OCI-M2 (cell line): ENCODE results near the gene KLK2.
"Not testable (repeated sequence)": the region's sequence is repeated elsewhere in the genome, so short reads cannot be mapped to it uniquely, and the experiment has no call there.

ENCODE experiments used
- DNase-seq: peaks from one replicate; lab custom pipeline; 2025; ENCODE audit not compliant: unreplicated experiment; lab: John Stamatoyannopoulos, UW

The KLK2 gene

GRCh38 chr19:50891253-50891625 lies 18.0 kb downstream of the KLK2 start:
- DNase-seq = no peak

DNA sequence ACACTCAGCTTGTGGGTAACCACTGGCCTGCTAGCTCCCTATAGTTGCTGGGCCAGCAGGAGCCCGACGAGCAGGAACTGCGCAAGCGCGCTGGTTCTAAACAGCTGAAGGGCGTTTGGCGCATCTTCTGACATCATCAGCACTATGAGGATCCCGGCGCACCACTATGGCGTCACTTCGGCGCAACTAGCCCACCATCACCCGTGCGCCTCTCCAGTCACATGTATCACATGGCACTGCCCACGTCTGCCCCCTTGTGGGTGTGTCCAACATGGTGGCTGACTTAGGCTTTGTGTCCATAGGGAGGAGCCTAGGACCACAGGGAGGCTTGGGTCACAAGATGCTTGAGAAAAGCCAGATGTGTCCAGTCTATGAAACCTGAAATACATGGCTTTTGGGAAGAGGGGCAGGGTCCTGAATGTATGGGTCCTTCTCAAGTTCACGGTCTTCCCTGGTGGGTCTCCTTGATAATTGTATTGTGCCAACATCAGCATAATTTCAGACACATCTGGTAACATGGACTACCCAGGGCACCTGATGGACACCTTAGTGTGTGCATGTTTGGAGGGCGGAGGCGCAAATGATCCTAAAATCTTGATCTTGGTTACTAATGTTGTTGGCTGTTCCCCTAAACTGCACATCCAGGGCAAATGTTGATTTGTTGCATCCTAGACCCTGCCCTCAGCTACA lies 20.0 kb downstream of the KLK2 start:
- no peak for DNase-seq

- DNase-seq = no peak
These were observed 21.5 kb downstream of the KLK2 start for GRCh38 chr19:50894478-50895356.

DNA sequence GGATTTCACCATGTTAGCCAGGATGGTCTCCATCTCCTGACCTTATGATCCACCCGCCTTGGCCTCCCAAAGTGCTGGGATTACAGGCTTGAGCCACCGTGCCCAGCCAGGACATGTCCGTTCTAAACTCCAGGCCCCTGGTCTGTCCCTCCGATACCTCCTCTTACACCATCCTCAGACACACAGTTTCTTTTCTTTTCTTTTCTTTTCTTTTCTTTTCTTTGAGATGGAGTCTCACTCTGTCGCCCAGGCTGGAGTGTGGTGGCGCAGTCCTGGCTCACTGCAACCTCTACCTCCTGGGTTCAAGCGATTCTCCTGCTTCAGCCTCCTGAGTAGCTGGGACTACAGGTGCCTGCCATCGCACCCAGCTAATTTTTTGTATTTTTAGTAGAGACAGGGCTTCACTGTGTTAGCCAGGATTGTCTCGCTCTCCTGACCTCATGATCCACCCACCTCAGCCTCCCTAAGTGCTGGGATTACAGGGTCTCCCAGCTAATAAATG lies 22.9 kb downstream of the KLK2 start:
- not testable (repeated sequence) for DNase-seq

DNA sequence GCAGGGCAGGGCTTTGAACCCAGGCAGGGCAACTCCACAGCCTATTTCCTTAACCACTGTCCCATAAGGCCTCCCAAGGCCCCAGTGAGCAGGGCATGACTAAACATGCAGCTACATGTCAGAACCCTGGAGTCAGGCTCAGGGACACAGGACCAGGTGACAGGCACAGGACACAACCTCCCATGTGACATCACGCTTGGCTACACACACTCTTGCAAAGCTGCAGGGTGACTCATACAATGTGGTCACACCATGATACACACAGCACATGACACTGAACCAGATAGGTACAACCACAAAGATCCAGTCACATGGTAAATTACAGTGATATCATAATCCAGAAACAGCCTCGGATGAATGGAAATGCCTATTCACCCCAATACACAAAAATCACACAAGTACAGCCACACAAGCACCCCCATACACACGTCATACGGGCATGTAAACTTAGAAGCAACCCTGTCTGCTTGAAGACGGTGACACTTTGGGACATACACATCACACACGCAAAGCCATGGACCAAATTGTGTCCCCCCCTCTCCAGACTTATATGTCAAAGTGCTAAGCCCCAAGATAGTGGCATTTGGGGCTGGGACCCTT lies 23.5 kb downstream of the KLK2 start:
- DNase-seq = no peak

- no peak for DNase-seq
These were observed 24.0 kb downstream of the KLK2 start for GRCh38 chr19:50897191-50897607.

- no peak for DNase-seq
These were observed 24.4 kb downstream of the KLK2 start for GRCh38 chr19:50897612-50898011.

- no peak for DNase-seq
These were observed 24.8 kb downstream of the KLK2 start for GRCh38 chr19:50898018-50898417.

GRCh38 chr19:50899569-50899968 lies 26.3 kb downstream of the KLK2 start:
- no peak for DNase-seq

- no peak for DNase-seq
These were observed 29.4 kb downstream of the KLK2 start for GRCh38 chr19:50902640-50903039.

GRCh38 chr19:50906217-50906616 lies 33.0 kb downstream of the KLK2 start:
- DNase-seq = no peak

DNA sequence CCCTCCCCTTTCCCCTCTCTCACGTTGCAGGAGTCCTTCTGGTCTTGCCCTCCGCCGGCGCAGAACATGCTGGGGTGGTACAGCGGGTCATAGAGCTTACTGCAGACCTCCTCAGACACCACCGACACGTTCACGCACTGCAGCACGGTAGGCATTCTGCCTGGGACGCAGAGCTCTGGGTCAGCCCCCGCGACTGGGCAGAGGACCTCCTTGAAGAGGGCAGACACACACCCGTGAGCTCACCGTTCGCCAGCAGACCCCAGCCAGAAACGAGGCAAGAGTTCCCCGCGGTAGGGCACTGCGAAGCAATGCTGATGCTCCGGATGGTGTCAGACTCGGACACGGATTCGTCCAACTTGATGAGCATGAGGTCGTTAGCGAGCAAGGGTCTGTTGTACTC lies 35.1 kb downstream of the KLK2 start:
- DNase-seq = no peak

DNA sequence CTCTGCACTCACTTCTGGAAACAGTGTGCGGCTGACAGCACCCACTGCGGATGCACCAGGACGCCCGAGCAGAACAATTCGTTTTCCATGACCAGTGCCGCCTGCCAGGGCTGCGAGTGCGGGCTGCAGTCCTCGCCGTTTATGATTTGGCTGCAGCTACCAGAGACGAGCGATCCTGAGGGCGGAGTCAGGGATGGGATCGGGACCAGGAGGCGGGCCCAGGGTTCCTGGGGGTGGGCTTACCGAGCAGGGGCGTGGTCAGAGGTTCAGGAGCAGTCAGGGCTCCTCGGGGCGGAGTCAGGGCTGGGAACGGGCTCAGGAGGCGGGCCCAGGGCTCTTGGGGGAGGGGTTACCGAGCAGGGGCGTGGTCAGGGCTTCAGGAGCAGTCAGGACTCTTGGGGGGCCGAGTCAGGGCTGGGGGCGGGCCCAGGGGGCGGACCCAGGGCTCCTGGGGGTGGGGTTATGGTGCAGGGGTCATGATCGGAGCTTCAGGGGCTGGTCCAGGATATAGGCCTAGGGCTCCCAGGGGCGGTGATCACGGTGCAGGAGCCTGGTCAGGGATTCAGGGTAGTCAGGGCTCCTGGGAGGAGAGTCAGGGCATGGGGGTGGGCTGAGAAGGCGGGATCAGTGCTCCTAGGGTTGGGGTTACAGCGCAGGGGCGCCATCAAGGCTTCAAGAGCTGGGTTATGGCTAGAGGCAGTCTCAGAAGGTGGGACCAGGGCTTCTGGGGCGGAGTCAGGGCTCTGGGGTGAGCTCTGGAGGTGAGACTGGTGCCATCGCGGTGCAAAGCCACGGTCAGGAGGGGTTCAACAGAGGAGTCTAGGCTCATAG lies 36.2 kb downstream of the KLK2 start:
- DNase-seq = no peak

GRCh38 chr19:50910722-50911121 lies 37.5 kb downstream of the KLK2 start:
- DNase-seq = no peak

- no peak for DNase-seq
These were observed 38.2 kb downstream of the KLK2 start, which contains the start of gene KLK4 for GRCh38 chr19:50911206-50912101. Gene KLK4 (minus strand): TSS chr19:50911395. CDS start chr19:50910738, 657 bp downstream.

DNA sequence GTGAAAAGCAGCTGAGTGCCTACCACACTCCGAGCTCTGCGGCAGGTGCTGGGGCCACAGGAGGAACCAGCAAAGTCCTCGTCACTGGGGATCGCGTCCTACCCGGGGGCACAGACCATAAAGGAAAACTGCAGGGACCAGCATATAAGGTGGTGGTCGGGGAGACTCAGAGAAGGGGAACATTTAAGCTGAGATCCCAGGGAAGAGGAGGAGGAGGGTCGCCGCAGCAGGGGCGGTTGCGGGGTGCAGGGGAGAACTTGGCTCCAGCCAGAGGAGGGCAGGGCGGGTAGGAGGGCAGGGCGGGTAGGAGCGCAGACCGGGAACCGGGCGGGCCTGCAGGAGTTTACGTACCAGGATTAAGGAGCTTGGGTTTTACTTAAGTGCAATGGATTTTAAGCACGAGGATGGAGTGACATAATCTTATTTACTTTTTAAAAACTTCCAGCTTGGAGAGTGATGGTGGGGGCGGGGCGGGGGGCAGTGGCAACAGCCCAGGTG lies 38.9 kb downstream of the KLK2 start:
- DNase-seq = no peak

DNA sequence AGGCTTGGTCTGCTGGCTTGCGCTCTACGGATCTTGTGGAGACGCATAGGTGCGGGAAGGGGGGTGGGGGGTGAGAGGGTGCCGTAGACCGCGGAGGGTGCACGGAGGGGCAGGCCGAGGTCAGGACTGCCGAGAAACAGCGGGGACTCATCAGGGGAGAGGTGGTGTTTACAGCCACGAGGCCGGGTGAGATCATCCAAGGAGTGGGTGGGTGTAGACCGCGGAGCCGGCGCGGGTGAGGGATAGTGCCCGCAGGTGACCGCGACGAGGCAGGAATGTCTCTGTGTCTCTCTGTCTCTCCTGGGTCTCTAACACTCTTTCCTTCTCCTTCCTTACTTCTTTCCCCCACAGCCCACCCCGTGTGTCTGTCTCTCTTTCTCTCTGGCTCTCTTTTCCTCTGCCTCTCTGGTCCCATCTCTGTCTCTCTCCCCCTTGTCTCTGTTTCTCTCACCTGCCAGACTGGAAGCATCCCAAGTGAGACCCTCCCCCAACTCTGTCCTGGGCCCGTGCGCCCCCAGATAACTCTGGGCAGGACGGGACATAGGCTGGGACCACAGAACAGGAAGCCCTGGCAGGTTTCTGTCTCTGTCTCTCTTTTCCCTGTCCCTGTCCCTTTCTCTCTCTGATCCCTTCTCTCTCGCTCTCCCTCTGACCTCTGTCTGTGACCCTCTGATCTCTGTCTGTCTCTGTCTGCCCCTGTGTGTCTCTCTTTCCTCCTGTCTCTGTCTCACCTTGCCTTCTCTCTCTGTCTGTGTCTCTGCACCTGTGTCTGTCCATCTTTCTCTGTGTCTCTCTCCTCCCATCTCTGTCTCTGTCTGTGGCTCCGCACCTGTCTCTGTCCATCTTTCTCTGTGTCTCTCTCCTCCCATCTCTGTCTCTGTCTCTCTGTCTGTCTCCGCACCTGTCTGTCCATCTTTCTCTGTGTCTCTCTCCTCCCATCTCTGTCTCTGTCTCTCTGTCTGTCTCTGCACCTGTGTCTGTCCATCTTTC lies 39.8 kb downstream of the KLK2 start:
- DNase-seq = no peak

DNA sequence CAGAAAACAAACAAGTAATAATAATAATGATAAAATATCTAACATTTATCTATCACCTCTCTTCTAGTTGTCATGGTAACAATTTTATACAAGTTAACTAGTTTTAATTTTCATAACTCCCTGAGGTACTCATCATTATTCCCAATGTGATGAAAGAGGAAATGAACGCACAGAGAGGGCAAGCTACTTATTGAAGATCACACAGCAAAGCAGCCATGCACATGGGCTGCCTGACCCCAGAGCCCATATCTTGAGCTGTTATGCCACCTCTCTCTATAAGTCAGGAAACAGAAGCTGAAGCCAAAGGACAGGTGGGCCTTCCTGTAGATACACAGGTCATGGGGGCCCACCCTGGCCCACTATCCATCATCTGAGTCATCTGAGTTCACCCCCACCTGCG lies 42.8 kb downstream of the KLK2 start:
- no peak for DNase-seq
